ENCODE data around the gene OR4A5.
"Not testable (repeated sequence)": the region's sequence is repeated elsewhere in the genome, so short reads cannot be mapped to it uniquely, and the experiment has no call there.

OR4A5 gene, protein sequence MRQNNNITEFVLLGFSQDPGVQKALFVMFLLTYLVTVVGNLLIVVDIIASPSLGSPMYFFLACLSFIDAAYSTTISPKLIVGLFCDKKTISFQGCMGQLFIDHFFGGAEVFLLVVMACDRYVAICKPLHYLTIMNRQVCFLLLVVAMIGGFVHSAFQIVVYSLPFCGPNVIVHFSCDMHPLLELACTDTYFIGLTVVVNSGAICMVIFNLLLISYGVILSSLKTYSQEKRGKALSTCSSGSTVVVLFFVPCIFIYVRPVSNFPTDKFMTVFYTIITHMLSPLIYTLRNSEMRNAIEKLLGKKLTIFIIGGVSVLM

DNA sequence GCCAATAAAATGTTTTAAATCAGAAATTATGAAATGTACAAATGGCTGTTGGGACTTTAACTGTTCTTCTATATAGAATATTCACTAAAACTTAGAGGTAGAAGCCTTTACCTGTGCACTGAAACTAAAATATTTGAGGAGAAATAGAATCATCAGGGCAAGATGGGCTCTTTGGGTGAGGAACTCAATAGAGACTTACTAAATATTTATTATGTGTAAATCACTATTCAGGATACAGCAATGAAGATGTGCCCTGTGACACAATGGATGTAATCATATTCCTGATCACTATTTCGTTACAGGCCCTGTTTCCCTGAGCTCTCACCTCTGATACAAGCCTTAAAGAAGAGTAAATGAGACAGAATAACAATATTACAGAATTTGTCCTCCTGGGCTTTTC lies at the start of gene OR4A5:
TSS of gene OR4A5 (plus strand) at position 301 of the 400 bp plus-strand sequence. CDS start at position 354, 53 bp downstream.
- DNase-seq (ENCODE audit: low spot score); in situ Hi-C loops (cut with MboI; ENCODE audit: low pct_unique_long_range_greater_than_20kb, low sequenced_read_pairs, unreplicated experiment): not testable (repeated sequence)

DNA sequence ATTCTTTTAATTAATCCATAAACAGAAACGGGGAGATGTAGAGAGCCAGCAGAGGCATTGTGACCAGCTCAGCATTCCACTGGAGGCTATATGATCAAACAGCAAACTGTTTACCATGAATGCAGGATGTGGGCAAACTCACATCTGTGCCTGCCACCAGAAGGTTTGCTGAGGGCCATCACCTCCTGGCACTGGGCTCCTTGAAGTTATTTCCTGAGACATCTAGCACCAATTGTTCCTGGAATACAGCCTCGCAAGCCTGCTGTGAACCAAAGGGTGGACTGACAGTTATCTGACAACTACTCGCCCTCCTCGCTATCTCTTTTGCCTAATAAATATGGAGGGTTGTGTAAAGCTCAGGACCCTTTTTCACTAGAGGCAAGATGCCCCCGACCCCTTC lies 13.5 kb downstream of the OR4A5 start:
- DNase-seq (ENCODE audit: low spot score); in situ Hi-C loops (cut with MboI; ENCODE audit: low pct_unique_long_range_greater_than_20kb, low sequenced_read_pairs, unreplicated experiment): not testable (repeated sequence)
